Mesothelial cell of epicardium (in vitro differentiated cells): ENCODE results near the gene SLC4A3. TPM values are rescaled to one million over a fixed set of nuclear protein-coding genes. Genes with fewer than 3 reads are reported as not detected.

Experiments
- DNase-seq, 2 experiments: peaks; one replicate each; pipeline ENCODE4 v3.0.0; 2021; ENCODE audit warnings: low spot score in 2 of 2; ENCODE audit not compliant: unreplicated experiment in 2 of 2
- H3K27ac Mint-ChIP-seq: 2 replicates; pipeline ENCODE4 v1.8.0; 2021; ENCODE audit warnings: mixed read lengths
- H3K27me3 Mint-ChIP-seq: 2 replicates; pipeline ENCODE4 v1.8.0; 2021; ENCODE audit warnings: low read depth, mixed read lengths
- H3K36me3 Mint-ChIP-seq: 2 replicates; pipeline ENCODE4 v1.8.0; 2021; ENCODE audit warnings: mixed read lengths
- H3K4me1 Mint-ChIP-seq: 2 replicates; pipeline ENCODE4 v1.8.0; 2021; ENCODE audit warnings: mixed read lengths
- H3K4me3 Mint-ChIP-seq: 2 replicates; pipeline ENCODE4 v1.8.0; 2021; ENCODE audit warnings: mild to moderate bottlenecking, moderate library complexity, mixed read lengths
- H3K9me3 Mint-ChIP-seq: 2 replicates; pipeline ENCODE4 v1.8.0; 2021; ENCODE audit warnings: mixed read lengths
- total RNA-seq: library from RNA; stranded (reverse); gene quantifications from 3 replicates; pipeline ENCODE4 v1.2.1, GENCODE V29; 2021
- TF ChIP-seq, protein P1 (sequence below): fragments of 200-600 bp; sonication (generic); IDR thresholded peaks from one replicate; pipeline ENCODE4 v1.5.0; 2021; ENCODE audit warnings: antibody characterized with exemption; ENCODE audit not compliant: unreplicated experiment

Gene SLC4A3
- total RNA-seq, 1 donor from 2014 or later, result 23.6 TPM

DNA sequence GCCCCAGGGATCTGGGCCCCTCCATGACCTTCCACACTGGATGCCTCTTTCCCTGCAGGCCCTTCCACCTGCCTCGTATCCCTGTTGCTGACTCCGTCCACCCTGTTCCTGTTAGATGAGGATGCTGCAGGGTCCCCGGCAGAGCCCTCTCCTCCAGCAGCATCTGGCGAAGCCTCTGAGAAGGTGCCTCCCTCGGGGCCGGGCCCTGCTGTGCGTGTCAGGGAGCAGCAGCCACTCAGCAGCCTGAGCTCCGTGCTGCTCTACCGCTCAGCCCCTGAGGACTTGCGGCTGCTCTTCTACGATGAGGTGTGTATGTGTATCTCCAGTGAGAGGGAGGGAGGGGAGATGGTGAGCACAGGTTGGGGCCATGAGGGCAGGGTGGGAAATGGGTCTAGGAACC is 12.4 kb upstream of the SLC4A3 start:
- Mint-ChIP-seq H3K9me3 (no peaks in the 10 kb centered on the region), H3K4me3 (no peak overlapping the region), H3K27me3 (no peaks in the 10 kb centered on the region), H3K27ac (no peak overlapping the region), H3K4me1 (no peaks in the 10 kb centered on the region), H3K36me3 (peaks cover 19% of the 10 kb centered on the region)
- DNase-seq, result no peak
- TF ChIP-seq, protein P1, sequence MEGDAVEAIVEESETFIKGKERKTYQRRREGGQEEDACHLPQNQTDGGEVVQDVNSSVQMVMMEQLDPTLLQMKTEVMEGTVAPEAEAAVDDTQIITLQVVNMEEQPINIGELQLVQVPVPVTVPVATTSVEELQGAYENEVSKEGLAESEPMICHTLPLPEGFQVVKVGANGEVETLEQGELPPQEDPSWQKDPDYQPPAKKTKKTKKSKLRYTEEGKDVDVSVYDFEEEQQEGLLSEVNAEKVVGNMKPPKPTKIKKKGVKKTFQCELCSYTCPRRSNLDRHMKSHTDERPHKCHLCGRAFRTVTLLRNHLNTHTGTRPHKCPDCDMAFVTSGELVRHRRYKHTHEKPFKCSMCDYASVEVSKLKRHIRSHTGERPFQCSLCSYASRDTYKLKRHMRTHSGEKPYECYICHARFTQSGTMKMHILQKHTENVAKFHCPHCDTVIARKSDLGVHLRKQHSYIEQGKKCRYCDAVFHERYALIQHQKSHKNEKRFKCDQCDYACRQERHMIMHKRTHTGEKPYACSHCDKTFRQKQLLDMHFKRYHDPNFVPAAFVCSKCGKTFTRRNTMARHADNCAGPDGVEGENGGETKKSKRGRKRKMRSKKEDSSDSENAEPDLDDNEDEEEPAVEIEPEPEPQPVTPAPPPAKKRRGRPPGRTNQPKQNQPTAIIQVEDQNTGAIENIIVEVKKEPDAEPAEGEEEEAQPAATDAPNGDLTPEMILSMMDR, result no peak

DNA sequence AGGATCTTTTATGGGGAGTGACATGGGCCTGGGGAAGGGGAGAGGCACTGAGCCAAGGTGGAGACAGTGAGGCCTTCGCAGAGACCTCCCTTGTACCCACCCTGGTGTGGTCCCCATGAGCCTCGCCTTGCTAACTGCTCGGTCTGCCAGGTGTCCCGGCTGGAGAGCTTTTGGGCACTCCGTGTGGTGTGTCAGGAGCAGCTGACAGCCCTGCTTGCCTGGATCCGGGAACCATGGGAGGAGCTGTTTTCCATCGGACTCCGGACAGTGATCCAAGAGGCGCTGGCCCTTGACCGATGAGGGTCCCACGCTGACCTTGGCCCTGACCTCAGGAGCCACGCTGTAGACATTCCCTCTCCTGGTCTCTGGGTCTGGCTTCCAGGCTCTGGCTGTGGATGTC is 11.5 kb upstream of the SLC4A3 start:
- H3K27ac Mint-ChIP-seq, result no peak overlapping the region
- no peaks in the 10 kb centered on the region for H3K9me3 Mint-ChIP-seq
- DNase-seq, result no peak
- H3K4me1 Mint-ChIP-seq, result no peaks in the 10 kb centered on the region
- TF ChIP-seq, protein P1, result no peak
- H3K27me3 Mint-ChIP-seq, result no peaks in the 10 kb centered on the region
- H3K4me3 Mint-ChIP-seq, result no peak overlapping the region
- peaks cover 16% of the 10 kb centered on the region for H3K36me3 Mint-ChIP-seq

DNA sequence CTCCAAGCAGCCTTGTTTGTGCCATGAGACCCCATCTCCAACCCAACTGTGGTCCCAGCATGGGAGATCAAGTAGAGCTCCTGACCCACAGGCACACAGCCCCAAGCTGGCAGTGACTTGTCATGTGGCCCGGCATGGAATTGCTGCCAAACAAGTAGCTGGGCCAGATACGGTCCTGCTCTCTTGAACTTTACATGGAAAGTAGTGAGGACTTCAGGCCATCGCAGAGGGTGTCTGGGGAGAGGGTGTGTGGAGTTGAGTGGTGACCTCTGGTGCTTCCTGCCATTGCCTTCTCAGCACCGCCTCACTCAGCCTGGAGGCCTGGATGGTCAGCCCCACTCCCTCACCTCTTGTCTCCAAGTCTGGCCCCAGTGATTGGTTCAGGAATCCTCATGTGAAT is 10.9 kb upstream of the SLC4A3 start:
- no peaks in the 10 kb centered on the region for H3K27me3 Mint-ChIP-seq
- no peak overlapping the region for H3K27ac Mint-ChIP-seq
- DNase-seq, result no peak
- H3K4me3 Mint-ChIP-seq, result no peak overlapping the region
- TF ChIP-seq, protein P1, result no peak
- H3K9me3 Mint-ChIP-seq, result no peaks in the 10 kb centered on the region
- peaks cover 12% of the 10 kb centered on the region for H3K36me3 Mint-ChIP-seq
- H3K4me1 Mint-ChIP-seq, result no peaks in the 10 kb centered on the region

DNA sequence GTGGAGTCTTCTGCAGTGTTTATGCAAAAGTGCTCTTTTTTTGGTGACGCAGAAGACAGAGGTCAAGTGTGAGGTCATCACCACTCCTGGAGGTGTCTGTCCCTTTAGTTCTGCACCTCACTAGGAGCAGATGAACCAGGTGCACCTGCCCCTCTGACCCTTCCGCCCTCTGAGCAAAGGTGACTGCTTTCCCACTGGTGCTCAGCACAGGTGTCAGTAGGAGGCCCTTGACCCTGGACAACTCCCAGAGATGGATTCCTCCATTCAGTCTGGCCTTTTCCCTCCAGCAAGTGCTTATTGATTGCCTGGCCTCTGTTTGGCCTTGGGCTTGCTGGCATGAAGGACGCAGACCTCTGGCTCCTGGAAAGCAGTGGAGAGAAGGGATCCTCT is 8.7 kb upstream of the SLC4A3 start:
- TF ChIP-seq, protein P1, result no peak
- no peak overlapping the region for H3K4me3 Mint-ChIP-seq
- no peak for DNase-seq
- peaks cover 8% of the 10 kb centered on the region for H3K36me3 Mint-ChIP-seq
- H3K27me3 Mint-ChIP-seq, result peaks cover 4% of the 10 kb centered on the region
- no peaks in the 10 kb centered on the region for H3K9me3 Mint-ChIP-seq
- no peak overlapping the region for H3K27ac Mint-ChIP-seq
- no peaks in the 10 kb centered on the region for H3K4me1 Mint-ChIP-seq

GRCh38 chr2:219619235-219619634 is 8.2 kb upstream of the SLC4A3 start:
- Mint-ChIP-seq H3K27me3 (peaks cover 4% of the 10 kb centered on the region), H3K9me3 (no peaks in the 10 kb centered on the region), H3K36me3 (peaks cover 8% of the 10 kb centered on the region), H3K27ac (no peak overlapping the region), H3K4me1 (no peaks in the 10 kb centered on the region), H3K4me3 (no peak overlapping the region)
- TF ChIP-seq, protein P1, result no peak
- DNase-seq, result no peak

GRCh38 chr2:219620546-219620945 is 6.9 kb upstream of the SLC4A3 start:
- Mint-ChIP-seq H3K36me3 (no peaks in the 10 kb centered on the region), H3K27ac (no peak overlapping the region), H3K4me1 (no peaks in the 10 kb centered on the region), H3K9me3 (no peaks in the 10 kb centered on the region), H3K27me3 (peaks cover 4% of the 10 kb centered on the region), H3K4me3 (no peak overlapping the region)
- no peak for DNase-seq
- TF ChIP-seq, protein P1, result no peak
